Measurements from ENCODE around the gene HS6ST1.
"Not testable (repeated sequence)": the region's sequence is repeated elsewhere in the genome, so short reads cannot be mapped to it uniquely, and the experiment has no call there.

The HS6ST1 gene

GRCh38 chr2:128321784-128322714 is 3.4 kb upstream of the HS6ST1 start:
- DNase-seq (ENCODE audit: low read depth): peak; percentile 72

DNA sequence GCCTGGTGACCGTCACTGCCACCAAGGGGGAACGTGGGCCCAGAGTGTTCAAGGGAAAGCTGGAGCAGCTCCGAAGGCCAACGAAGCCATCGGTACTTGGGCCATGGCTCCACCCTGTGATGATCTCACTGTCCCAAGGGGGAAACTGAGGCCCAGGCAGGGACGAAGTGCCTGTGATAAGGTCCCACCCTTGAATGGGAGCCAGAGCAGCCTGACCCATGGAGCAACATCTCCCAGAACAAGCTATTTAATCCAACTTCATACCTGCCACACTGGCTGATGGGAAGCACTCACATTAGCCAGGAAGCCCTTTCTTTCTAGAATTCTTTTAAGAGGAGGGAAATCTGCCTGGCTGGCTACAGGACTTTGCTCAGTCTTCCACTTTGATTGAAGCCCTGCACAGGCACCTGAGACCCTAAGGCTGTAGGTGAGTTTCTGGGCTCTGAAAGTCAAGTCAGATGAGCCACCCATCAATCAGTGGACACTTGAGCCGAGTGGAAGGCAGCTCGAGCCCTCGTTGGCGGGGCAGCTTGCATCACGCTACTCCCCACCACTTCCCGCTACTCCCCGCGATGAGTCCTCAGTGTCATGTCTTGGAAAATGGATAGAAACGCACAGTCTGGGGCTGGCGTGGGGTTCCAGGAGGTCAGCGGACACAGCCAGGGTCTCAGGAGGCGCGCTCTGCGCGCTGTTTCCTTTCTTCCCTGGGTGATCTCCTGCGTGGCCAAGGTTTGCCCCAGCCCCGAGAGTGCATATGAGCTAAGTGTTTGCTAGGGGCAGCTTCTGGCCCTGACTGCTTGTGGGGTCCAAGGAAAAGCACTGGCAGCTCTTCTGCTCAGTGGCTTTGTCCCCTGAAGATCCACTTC is 2.5 kb upstream of the HS6ST1 start:
- no peak for DNase-seq (ENCODE audit: low read depth)

GRCh38 chr2:128320192-128320905 is 1.7 kb upstream of the HS6ST1 start:
- DNase-seq (ENCODE audit: low read depth): no peak

GRCh38 chr2:128319631-128320191 is 1.0 kb upstream of the HS6ST1 start:
- no peak for DNase-seq (ENCODE audit: low read depth)

GRCh38 chr2:128318245-128318644 is 423 bp downstream of the HS6ST1 start:
- DNase-seq (ENCODE audit: low read depth): not testable (repeated sequence)

DNA sequence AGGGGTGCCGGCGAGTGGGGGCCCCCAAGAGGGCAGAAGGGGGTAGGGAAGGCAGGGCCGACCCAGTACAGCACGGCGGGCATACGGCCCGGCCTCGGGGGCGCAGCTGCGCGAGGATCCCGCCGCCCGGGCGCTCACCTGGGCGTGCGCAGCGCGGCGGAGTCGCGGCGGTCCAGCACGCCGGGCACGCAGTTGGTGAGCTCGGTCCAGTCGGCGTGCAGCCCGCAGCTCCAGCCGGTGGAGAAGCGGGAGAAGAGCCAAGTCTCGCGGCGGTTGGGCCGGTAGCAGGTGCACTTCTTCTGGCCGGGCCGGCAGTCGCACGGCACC is 806 bp downstream of the HS6ST1 start:
- DNase-seq (ENCODE audit: low read depth): not testable (repeated sequence)

DNA sequence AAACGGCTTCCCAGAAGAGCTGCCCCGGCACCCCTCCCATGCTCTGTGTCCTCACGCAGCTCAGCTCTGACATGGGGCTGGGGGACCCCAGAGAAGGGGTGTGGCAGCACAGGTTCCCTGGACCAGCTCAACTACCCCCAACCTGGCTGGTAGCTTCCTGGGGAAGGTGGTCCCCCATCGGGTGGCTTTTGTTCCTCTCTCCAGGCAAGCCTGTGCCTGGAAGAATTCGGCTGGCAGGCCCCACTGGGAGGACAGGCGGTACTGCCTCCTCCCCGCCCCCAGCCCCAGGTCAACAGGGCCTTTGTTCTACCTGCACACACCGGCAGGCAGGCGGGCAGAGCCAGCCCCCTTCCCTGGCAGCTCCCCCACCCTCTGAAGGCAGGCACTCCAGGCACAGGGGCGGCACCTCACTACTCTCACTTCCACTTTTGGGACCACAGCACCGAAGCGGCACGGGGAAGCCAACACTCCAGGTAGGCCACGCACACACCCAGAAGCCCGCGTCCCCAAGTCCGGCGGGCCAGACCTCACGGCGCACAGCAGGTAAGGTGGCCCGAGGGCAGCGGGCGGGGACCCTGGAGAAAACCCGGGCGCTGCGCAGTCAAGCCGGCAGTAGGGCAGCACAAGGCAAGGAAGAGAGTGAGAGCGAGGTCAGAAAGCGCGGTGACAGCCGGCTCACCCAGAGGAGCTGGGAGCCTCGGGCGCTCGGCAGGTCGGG is 1.3 kb downstream of the HS6ST1 start:
- DNase-seq (ENCODE audit: low read depth): no peak

GRCh38 chr2:128316777-128317180 is 1.9 kb downstream of the HS6ST1 start:
- DNase-seq (ENCODE audit: low read depth): no peak

GRCh38 chr2:128315829-128316776 is 2.6 kb downstream of the HS6ST1 start:
- no peak for DNase-seq (ENCODE audit: low read depth)

GRCh38 chr2:128315122-128315828 is 3.4 kb downstream of the HS6ST1 start:
- no peak for DNase-seq (ENCODE audit: low read depth)

GRCh38 chr2:128314348-128315121 is 4.1 kb downstream of the HS6ST1 start:
- no peak for DNase-seq (ENCODE audit: low read depth)

GRCh38 chr2:128313931-128314347 is 4.7 kb downstream of the HS6ST1 start:
- DNase-seq (ENCODE audit: low read depth): no peak

GRCh38 chr2:128313091-128313836 is 5.4 kb downstream of the HS6ST1 start:
- no peak for DNase-seq (ENCODE audit: low read depth)

- DNase-seq (ENCODE audit: low read depth): no peak
These were observed 6.3 kb downstream of the HS6ST1 start for GRCh38 chr2:128312411-128312810.

DNA sequence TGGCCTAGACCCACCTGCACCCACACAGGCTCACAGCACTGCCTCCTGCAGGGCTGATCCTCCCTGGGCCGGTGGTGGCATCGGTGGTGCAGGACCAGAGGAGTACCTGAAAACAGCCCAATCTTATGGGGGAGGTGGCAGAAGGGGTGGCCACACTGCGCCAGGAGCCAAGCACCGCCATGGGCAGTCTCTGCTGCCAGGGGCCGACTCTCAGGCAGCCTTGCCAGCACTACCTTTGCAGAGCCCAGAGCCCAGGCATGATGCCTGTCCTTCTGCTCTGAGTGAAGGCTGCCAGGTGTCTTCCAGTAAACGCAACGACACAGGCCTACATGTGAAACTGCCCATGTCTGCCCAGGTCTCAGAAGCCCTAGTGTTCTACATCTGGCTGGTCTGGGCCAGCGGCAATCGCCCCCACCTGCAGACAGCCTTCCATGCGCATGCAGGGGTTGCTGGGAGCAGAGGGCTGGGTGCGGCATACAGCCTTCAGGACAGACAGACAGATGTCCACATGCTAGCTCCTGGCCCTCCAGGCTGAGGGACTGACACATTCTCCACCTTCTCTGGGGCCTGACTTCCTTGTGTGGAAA is 6.8 kb downstream of the HS6ST1 start:
- no peak for DNase-seq (ENCODE audit: low read depth)

GRCh38 chr2:128311216-128311754 is 7.4 kb downstream of the HS6ST1 start:
- no peak for DNase-seq (ENCODE audit: low read depth)

- DNase-seq (ENCODE audit: low read depth): no peak
These were observed 7.9 kb downstream of the HS6ST1 start for GRCh38 chr2:128310761-128311160.
